Measurements from ENCODE around the gene TYMS. TPM values are rescaled to one million over a fixed set of nuclear protein-coding genes. Genes with fewer than 3 reads are reported as not detected.

Gene TYMS
- total and polyA plus RNA-seq, 10 of the 15 experiments (the other 5 are each of a cell fraction or from before 2014, with no cell fraction given): 34.8 to 524 (median 219) TPM

DNA sequence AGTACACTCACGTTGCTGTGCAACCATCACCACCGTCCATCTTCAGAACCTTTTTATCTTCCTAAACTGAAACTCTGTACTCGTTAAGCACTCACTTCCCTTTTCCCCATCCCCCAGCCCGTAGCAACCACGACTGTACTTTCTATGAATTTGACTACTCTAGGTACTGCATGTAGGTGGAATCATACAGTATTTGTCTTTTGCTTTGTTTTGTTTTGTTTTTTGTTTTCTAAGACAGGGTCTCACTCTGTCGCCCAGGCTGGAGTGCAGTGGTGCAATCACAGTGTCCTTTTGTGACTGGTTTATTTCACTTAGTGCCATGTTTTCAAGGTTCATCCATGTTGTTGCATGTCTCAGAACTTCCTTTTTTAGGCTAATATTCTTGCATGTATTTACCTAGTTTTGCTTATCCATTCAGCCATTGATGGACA lies 7.0 kb upstream of the TYMS start (continued):
- TF ChIP-seq SIX5 (IDR thresholded peaks at IDR 0.05; ENCODE audit: low read depth, low read length, severe bottlenecking) (no peak), POLR2A (IDR thresholded peaks at IDR 0.05; ENCODE audit: low read depth, low read length) (no peak), NFYA (IDR thresholded peaks at IDR 0.05; ENCODE audit: borderline replicate concordance, low read depth, low read length) (no peak), STAT3 (IDR thresholded peaks at IDR 0.05; ENCODE audit: low read depth, low read length) (no peak), NFIC (IDR thresholded peaks at IDR 0.05; ENCODE audit: low read depth, low read length) (peak; percentile 69), HCFC1 (IDR thresholded peaks at IDR 0.05; ENCODE audit: low read length) (no peak), PML (IDR thresholded peaks at IDR 0.05; ENCODE audit: low read length) (no peak), JUNB (IDR thresholded peaks at IDR 0.05) (peak; percentile 89), ZSCAN29 (IDR thresholded peaks at IDR 0.05) (no peak), EZH2 (IDR thresholded peaks at IDR 0.05; ENCODE audit: borderline replicate concordance, control insufficient read depth, low read depth, low read length) (no peak), CBFB (IDR thresholded peaks at IDR 0.05; ENCODE audit: low read depth) (no peak), SMARCA5 (IDR thresholded peaks at IDR 0.05) (no peak), ZNF622 (IDR thresholded peaks at IDR 0.05) (no peak), ZNF217 (IDR thresholded peaks at IDR 0.05) (peak; percentile 99), NFXL1 (IDR thresholded peaks at IDR 0.05; ENCODE audit: borderline replicate concordance) (no peak), EP300 (IDR thresholded peaks at IDR 0.05; ENCODE audit: borderline replicate concordance in 1 of 2, control insufficient read depth in 1 of 2, low read depth in 2 of 2, low read length in 2 of 2) (peak; percentile 47 to 58; a peak in 2 of 4 replicates), NR2C1 (IDR thresholded peaks at IDR 0.05) (no peak), ZNF24 (IDR thresholded peaks at IDR 0.05) (no peak), KDM1A (IDR thresholded peaks at IDR 0.05; ENCODE audit: borderline replicate concordance) (no peak), RFX5 (IDR thresholded peaks at IDR 0.05; ENCODE audit: low read depth, low read length) (no peak), IKZF1 (conservative IDR thresholded peaks at IDR 0.05) (0 out of 2 replicates have a peak, but pooled peaks have one; percentile 15), EED (IDR thresholded peaks at IDR 0.05; ENCODE audit: low read depth) (peak; percentile 65; the same call in 1 of the 2 replicates), SP1 (IDR thresholded peaks at IDR 0.05; ENCODE audit: low read depth, low read length) (peak; percentile 32)
- TF ChIP-seq, protein P1, sequence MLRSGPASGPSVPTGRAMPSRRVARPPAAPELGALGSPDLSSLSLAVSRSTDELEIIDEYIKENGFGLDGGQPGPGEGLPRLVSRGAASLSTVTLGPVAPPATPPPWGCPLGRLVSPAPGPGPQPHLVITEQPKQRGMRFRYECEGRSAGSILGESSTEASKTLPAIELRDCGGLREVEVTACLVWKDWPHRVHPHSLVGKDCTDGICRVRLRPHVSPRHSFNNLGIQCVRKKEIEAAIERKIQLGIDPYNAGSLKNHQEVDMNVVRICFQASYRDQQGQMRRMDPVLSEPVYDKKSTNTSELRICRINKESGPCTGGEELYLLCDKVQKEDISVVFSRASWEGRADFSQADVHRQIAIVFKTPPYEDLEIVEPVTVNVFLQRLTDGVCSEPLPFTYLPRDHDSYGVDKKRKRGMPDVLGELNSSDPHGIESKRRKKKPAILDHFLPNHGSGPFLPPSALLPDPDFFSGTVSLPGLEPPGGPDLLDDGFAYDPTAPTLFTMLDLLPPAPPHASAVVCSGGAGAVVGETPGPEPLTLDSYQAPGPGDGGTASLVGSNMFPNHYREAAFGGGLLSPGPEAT (IDR thresholded peaks at IDR 0.05; ENCODE audit: low read depth): 0 out of 2 replicates have a peak, but pooled peaks have one; percentile 44
- TF ChIP-seq, protein P2, sequence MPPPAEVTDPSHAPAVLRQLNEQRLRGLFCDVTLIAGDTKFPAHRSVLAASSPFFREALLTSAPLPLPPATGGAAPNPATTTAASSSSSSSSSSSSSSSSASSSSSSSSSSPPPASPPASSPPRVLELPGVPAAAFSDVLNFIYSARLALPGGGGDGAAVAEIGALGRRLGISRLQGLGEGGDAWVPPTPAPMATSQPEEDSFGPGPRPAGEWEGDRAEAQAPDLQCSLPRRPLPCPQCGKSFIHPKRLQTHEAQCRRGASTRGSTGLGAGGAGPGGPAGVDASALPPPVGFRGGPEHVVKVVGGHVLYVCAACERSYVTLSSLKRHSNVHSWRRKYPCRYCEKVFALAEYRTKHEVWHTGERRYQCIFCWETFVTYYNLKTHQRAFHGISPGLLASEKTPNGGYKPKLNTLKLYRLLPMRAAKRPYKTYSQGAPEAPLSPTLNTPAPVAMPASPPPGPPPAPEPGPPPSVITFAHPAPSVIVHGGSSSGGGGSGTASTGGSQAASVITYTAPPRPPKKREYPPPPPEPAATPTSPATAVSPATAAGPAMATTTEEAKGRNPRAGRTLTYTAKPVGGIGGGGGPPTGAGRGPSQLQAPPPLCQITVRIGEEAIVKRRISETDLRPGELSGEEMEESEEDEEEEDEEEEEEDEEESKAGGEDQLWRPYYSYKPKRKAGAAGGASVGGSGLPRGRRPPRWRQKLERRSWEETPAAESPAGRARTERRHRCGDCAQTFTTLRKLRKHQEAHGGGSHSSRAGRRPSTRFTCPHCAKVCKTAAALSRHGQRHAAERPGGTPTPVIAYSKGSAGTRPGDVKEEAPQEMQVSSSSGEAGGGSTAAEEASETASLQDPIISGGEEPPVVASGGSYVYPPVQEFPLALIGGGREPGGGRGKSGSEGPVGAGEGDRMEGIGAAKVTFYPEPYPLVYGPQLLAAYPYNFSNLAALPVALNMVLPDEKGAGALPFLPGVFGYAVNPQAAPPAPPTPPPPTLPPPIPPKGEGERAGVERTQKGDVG (CRISPR knock-in tag; IDR thresholded peaks at IDR 0.05): no peak
- TF ChIP-seq, protein P3, sequence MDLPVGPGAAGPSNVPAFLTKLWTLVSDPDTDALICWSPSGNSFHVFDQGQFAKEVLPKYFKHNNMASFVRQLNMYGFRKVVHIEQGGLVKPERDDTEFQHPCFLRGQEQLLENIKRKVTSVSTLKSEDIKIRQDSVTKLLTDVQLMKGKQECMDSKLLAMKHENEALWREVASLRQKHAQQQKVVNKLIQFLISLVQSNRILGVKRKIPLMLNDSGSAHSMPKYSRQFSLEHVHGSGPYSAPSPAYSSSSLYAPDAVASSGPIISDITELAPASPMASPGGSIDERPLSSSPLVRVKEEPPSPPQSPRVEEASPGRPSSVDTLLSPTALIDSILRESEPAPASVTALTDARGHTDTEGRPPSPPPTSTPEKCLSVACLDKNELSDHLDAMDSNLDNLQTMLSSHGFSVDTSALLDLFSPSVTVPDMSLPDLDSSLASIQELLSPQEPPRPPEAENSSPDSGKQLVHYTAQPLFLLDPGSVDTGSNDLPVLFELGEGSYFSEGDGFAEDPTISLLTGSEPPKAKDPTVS (IDR thresholded peaks at IDR 0.05; ENCODE audit: low read depth, low read length): no peak
- TF ChIP-seq, protein P4, sequence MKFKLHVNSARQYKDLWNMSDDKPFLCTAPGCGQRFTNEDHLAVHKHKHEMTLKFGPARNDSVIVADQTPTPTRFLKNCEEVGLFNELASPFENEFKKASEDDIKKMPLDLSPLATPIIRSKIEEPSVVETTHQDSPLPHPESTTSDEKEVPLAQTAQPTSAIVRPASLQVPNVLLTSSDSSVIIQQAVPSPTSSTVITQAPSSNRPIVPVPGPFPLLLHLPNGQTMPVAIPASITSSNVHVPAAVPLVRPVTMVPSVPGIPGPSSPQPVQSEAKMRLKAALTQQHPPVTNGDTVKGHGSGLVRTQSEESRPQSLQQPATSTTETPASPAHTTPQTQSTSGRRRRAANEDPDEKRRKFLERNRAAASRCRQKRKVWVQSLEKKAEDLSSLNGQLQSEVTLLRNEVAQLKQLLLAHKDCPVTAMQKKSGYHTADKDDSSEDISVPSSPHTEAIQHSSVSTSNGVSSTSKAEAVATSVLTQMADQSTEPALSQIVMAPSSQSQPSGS (IDR thresholded peaks at IDR 0.05; ENCODE audit: low read length): peak; percentile 52; the same call in 1 of the 2 replicates

All from GM12878 (cell line).